H9 (cell line): ENCODE results near the gene KRT2. TPM values are rescaled to one million over a fixed set of nuclear protein-coding genes. Genes with fewer than 3 reads are reported as not detected.

Experiments used
- DNase-seq: peaks from one replicate; pipeline ENCODE4 v3.0.0-alpha.2; 2017
- H2AFZ ChIP-seq: one replicate; pipeline ENCODE4 v1.6.1; 2013; ENCODE audit warnings: mild to moderate bottlenecking, low read length, control low read depth, moderate library complexity
- H2AK5ac ChIP-seq: 2 replicates; pipeline ENCODE4 v1.6.1; 2013; ENCODE audit warnings: low read length, control low read depth, mixed read lengths; ENCODE audit not compliant: insufficient read length
- H2BK120ac ChIP-seq: one replicate; pipeline ENCODE4 v1.6.1; 2013; ENCODE audit warnings: low read depth, mild to moderate bottlenecking, low read length, control low read depth, inconsistent platforms; ENCODE audit not compliant: poor library complexity, severe bottlenecking
- H2BK12ac ChIP-seq: 2 replicates; pipeline ENCODE4 v1.6.1; 2013; ENCODE audit warnings: low read length, control low read depth, mixed read lengths, low read depth; ENCODE audit not compliant: insufficient read length
- H2BK15ac ChIP-seq: 2 replicates; pipeline ENCODE4 v1.6.1; 2013; ENCODE audit warnings: low read depth, low read length, control low read depth
- H2BK20ac ChIP-seq: one replicate; pipeline ENCODE4 v1.6.1; 2013; ENCODE audit warnings: low read depth, mild to moderate bottlenecking, low read length, control low read depth, inconsistent platforms; ENCODE audit not compliant: poor library complexity, severe bottlenecking
- H2BK5ac ChIP-seq: 2 replicates; pipeline ENCODE4 v1.6.1; 2013; ENCODE audit warnings: low read length, control low read depth, mixed read lengths; ENCODE audit not compliant: insufficient read length
- H3K14ac ChIP-seq: 2 replicates; pipeline ENCODE4 v1.6.1; 2013; ENCODE audit warnings: low read length, control low read depth; ENCODE audit not compliant: insufficient read depth
- H3K18ac ChIP-seq: 2 replicates; pipeline ENCODE4 v1.6.1; 2013; ENCODE audit warnings: low read depth, mild to moderate bottlenecking, mixed read lengths, low read length, control low read depth; ENCODE audit not compliant: insufficient read length
- H3K23ac ChIP-seq: 2 replicates; pipeline ENCODE4 v1.6.1; 2013; ENCODE audit warnings: low read length, control low read depth, mixed read lengths, low read depth; ENCODE audit not compliant: insufficient read length
- H3K23me2 ChIP-seq: 2 replicates; pipeline ENCODE4 v1.6.1; 2013; ENCODE audit warnings: low read depth, mild to moderate bottlenecking, mixed read lengths, low read length, control low read depth; ENCODE audit not compliant: insufficient read length, poor library complexity, severe bottlenecking
- H3K27ac ChIP-seq: 2 replicates; pipeline ENCODE4 v1.5.1; 2013; ENCODE audit warnings: low read length, control low read depth, mixed read lengths, low read depth; ENCODE audit not compliant: insufficient read length
- H3K27me3 ChIP-seq: 2 replicates; pipeline ENCODE4 v1.6.1; 2013; ENCODE audit warnings: low read length, control low read depth, inconsistent platforms; ENCODE audit not compliant: insufficient read depth
- H3K4ac ChIP-seq: 2 replicates; pipeline ENCODE4 v1.6.1; 2013; ENCODE audit warnings: low read depth, mild to moderate bottlenecking, control low read depth, inconsistent platforms, low read length, moderate library complexity
- H3K4me1 ChIP-seq: 2 replicates; pipeline ENCODE4 v1.6.1; 2013; ENCODE audit warnings: low read length, control low read depth, inconsistent platforms; ENCODE audit not compliant: insufficient read depth
- H3K4me2 ChIP-seq: 2 replicates; pipeline ENCODE4 v1.6.1; 2013; ENCODE audit warnings: low read length, control low read depth, mixed read lengths; ENCODE audit not compliant: insufficient read length, insufficient read depth
- H3K56ac ChIP-seq: 2 replicates; pipeline ENCODE4 v1.6.1; 2013; ENCODE audit warnings: low read depth, mild to moderate bottlenecking, mixed read lengths, low read length, control low read depth; ENCODE audit not compliant: insufficient read length
- H3K79me1 ChIP-seq: 2 replicates; pipeline ENCODE4 v1.6.1; 2013; ENCODE audit warnings: low read depth, mild to moderate bottlenecking, moderate library complexity, low read length, control low read depth, inconsistent platforms; ENCODE audit not compliant: insufficient read depth, poor library complexity, severe bottlenecking
- H3K79me2 ChIP-seq: 2 replicates; pipeline ENCODE4 v1.6.1; 2013; ENCODE audit warnings: low read length, control low read depth, inconsistent platforms; ENCODE audit not compliant: insufficient read depth
- H3K9ac ChIP-seq: 2 replicates; pipeline ENCODE4 v1.6.1; 2013; ENCODE audit warnings: low read length, control low read depth, mixed read lengths; ENCODE audit not compliant: insufficient read length; ENCODE audit errors: extremely low read depth
- H3K9me3 ChIP-seq: one replicate; pipeline ENCODE4 v1.6.1; 2013; ENCODE audit warnings: low read depth, low read length, inconsistent platforms; ENCODE audit not compliant: control insufficient read depth
- H3T11ph ChIP-seq: one replicate; pipeline ENCODE4 v1.6.1; 2013; ENCODE audit warnings: mild to moderate bottlenecking, low read length, control low read depth, inconsistent platforms
- H4K20me1 ChIP-seq: one replicate; pipeline ENCODE4 v1.6.1; 2013; ENCODE audit not compliant: control insufficient read depth, insufficient read length, insufficient read depth
- H4K5ac ChIP-seq: 2 replicates; pipeline ENCODE4 v1.6.1; 2013; ENCODE audit warnings: low read depth, mild to moderate bottlenecking, mixed read lengths, low read length, control low read depth; ENCODE audit not compliant: insufficient read length
- H4K8ac ChIP-seq: replicated peaks from 2 replicates; pipeline ENCODE4 v1.6.1; 2013; ENCODE audit warnings: low read length, control low read depth, mixed read lengths, low read depth; ENCODE audit not compliant: insufficient read length
- H4K91ac ChIP-seq: 2 replicates; pipeline ENCODE4 v1.6.1; 2013; ENCODE audit warnings: low read depth, mild to moderate bottlenecking, moderate library complexity, mixed read lengths, low read length, control low read depth; ENCODE audit not compliant: insufficient read length
- H3K27ac Mint-ChIP-seq, 3 experiments: 2 replicates in 2 of 3; 3 replicates in 1 of 3; pipeline ENCODE4 v1.8.0; 2020 to 2021; ENCODE audit warnings: mixed read lengths in 3 of 3, mild to moderate bottlenecking in 1 of 3, moderate library complexity in 1 of 3
- H3K27me3 Mint-ChIP-seq: 2 replicates; pipeline ENCODE4 v1.8.0; 2021; ENCODE audit warnings: low read depth, mild to moderate bottlenecking, moderate library complexity, mixed read lengths
- H3K36me3 Mint-ChIP-seq, 3 experiments: 2 replicates in 2 of 3; 3 replicates in 1 of 3; pipeline ENCODE4 v1.8.0; 2020 to 2021; ENCODE audit warnings: low read depth in 3 of 3, mixed read lengths in 3 of 3; ENCODE audit not compliant: insufficient read depth in 1 of 3
- H3K4me1 Mint-ChIP-seq, 2 experiments: 2 replicates each; pipeline ENCODE4 v1.8.0; 2020; ENCODE audit warnings: mixed read lengths in 2 of 2
- H3K4me3 Mint-ChIP-seq, 2 experiments: 2 replicates in 1 of 2; 3 replicates in 1 of 2; pipeline ENCODE4 v1.8.0; 2020 to 2021; ENCODE audit warnings: mild to moderate bottlenecking in 2 of 2, mixed read lengths in 2 of 2, moderate library complexity in 1 of 2
- H3K9me3 Mint-ChIP-seq, 2 experiments: 2 replicates in 1 of 2; 3 replicates in 1 of 2; pipeline ENCODE4 v1.8.0; 2020; ENCODE audit warnings: mild to moderate bottlenecking in 2 of 2, mixed read lengths in 2 of 2, moderate library complexity in 1 of 2
- WGBS: extraction: QIAGEN DNeasy Blood & Tissue Kit; methylation state at CpG from one replicate; pipeline ENCODE4 v1.1.7; 2013; ENCODE audit warnings: missing lambda C conversion rate, low lambda C conversion rate, mixed read lengths; ENCODE audit not compliant: insufficient read length; ENCODE audit errors: extremely low coverage; 5-methylcytosine and 5-hydroxymethylcytosine counted together
- total RNA-seq: library from RNA; stranded (reverse); gene quantifications from 2 replicates; pipeline ENCODE4 v1.2.1, GENCODE V29; 2021
- TF ChIP-seq, protein P1 (sequence below): fragments of 200-600 bp; sonication (generic); conservative IDR thresholded peaks from 3 replicates; pipeline ENCODE4 v1.8.0; 2021; ENCODE audit warnings: antibody characterized with exemption, mild to moderate bottlenecking

KRT2 gene
- total RNA-seq, 1 experiment from 2014 or later: not detected

DNA sequence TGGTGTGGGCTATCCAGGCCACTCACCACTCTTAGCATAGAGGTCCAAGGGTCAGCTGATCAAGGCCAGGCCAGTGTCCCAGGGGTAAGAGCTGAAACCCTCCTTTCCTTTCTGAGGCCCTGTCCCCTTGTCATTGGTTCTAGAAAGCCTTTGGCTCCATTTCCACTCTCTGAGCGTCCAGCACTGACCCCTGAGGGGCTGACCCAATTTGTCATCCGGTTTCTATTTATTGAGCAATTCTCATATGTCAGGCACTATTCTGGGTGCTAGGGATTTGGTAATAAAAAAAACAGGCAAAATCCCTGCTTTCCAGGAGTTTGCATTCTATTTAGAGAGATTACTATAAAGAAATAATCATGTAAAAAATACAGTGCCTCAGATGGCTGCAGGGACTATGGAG lies 47.9 kb upstream of the KRT2 start:
- Histone ChIP-seq H3K79me1 (no peaks in the 10 kb centered on the region), H3K79me2 (no peaks in the 10 kb centered on the region), H2BK5ac (no peak overlapping the region), H3K27ac (no peak overlapping the region), H4K20me1 (no peaks in the 10 kb centered on the region), H3K14ac (no peak overlapping the region), H2AFZ (no peak overlapping the region), H2BK120ac (no peak overlapping the region), H2AK5ac (no peak overlapping the region), H4K8ac (no peak overlapping the region), H4K5ac (no peak overlapping the region), H3K9me3 (no peaks in the 10 kb centered on the region), H3K4ac (no peak overlapping the region), H4K91ac (no peak overlapping the region), H3K9ac (no peak overlapping the region), H2BK15ac (no peak overlapping the region), H3K23me2 (no peaks in the 10 kb centered on the region), H3K56ac (no peak overlapping the region), H2BK12ac (no peak overlapping the region), H3K23ac (no peak overlapping the region), H3K4me1 (no peaks in the 10 kb centered on the region), H3K27me3 (no peaks in the 10 kb centered on the region), H2BK20ac (no peak overlapping the region), H3K18ac (no peak overlapping the region), H3K4me2 (no peak overlapping the region), H3T11ph (no peak overlapping the region)
- no peaks in the 10 kb centered on the region for H3K36me3 Mint-ChIP-seq
- no peak for DNase-seq
- H3K27ac Mint-ChIP-seq: no peak overlapping the region; a peak in 1 of 7 replicates
- no peaks in the 10 kb centered on the region for H3K9me3 Mint-ChIP-seq
- TF ChIP-seq, protein P1, sequence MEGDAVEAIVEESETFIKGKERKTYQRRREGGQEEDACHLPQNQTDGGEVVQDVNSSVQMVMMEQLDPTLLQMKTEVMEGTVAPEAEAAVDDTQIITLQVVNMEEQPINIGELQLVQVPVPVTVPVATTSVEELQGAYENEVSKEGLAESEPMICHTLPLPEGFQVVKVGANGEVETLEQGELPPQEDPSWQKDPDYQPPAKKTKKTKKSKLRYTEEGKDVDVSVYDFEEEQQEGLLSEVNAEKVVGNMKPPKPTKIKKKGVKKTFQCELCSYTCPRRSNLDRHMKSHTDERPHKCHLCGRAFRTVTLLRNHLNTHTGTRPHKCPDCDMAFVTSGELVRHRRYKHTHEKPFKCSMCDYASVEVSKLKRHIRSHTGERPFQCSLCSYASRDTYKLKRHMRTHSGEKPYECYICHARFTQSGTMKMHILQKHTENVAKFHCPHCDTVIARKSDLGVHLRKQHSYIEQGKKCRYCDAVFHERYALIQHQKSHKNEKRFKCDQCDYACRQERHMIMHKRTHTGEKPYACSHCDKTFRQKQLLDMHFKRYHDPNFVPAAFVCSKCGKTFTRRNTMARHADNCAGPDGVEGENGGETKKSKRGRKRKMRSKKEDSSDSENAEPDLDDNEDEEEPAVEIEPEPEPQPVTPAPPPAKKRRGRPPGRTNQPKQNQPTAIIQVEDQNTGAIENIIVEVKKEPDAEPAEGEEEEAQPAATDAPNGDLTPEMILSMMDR: no peak
- WGBS: no CpG with 5 or more reads among the region's 2 CpGs
- H3K4me3 Mint-ChIP-seq: no peak overlapping the region
- H3K4me1 Mint-ChIP-seq: peaks cover 8 to 14% of the 10 kb centered on the region in 2 experiments
- peaks cover 30% of the 10 kb centered on the region for H3K27me3 Mint-ChIP-seq
